Measurements from ENCODE around the gene PIGU. TPM values are rescaled to one million over a fixed set of nuclear protein-coding genes. Genes with fewer than 3 reads are reported as not detected.
A peak's percentile ranks its signal among the peaks of the same experiment; 100 is the strongest.

PIGU gene
- total and polyA plus RNA-seq, 2 of the 13 experiments (the other 11 are each of a cell fraction or from before 2014, with no cell fraction given) = 45.5 to 231 TPM

GRCh38 chr20:34516247-34517113 lies 160.4 kb downstream of the PIGU start, which contains the start of gene DYNLRB1 (continued):
- TF ChIP-seq ZNF451 (CRISPR knock-in tag; IDR thresholded peaks at IDR 0.05) = peak; percentile 92
- TF ChIP-seq TCF7 (IDR thresholded peaks at IDR 0.05; ENCODE audit: low read depth) = peak; percentile 26; the same call in 1 of the 2 replicates
- TF ChIP-seq ZNF44 (CRISPR knock-in tag; IDR thresholded peaks at IDR 0.05) = peak; percentile 78; the same call in 1 of the 2 replicates
- 0 out of 2 replicates have a peak, but pooled peaks have one; percentile 15 for TF ChIP-seq KDM6A (CRISPR knock-in tag; IDR thresholded peaks at IDR 0.05; ENCODE audit: low read depth)
- peak; percentile 4; the same call in 1 of the 2 replicates for TF ChIP-seq ZFAT (CRISPR knock-in tag; conservative IDR thresholded peaks at IDR 0.05)
- TF ChIP-seq TEAD3 (CRISPR knock-in tag; optimal IDR thresholded peaks at IDR 0.05; ENCODE audit: borderline replicate concordance) = peak; percentile 71
- TF ChIP-seq YEATS4 (CRISPR knock-in tag; IDR thresholded peaks at IDR 0.05; ENCODE audit: borderline replicate concordance) = peak; percentile 98
- TF ChIP-seq FOXA3 (CRISPR knock-in tag; IDR thresholded peaks at IDR 0.05) = peak; percentile 43; the same call in 1 of the 2 replicates
- no peak for TF ChIP-seq ZNF121 (CRISPR knock-in tag; IDR thresholded peaks at IDR 0.05)
- TF ChIP-seq, protein P1, sequence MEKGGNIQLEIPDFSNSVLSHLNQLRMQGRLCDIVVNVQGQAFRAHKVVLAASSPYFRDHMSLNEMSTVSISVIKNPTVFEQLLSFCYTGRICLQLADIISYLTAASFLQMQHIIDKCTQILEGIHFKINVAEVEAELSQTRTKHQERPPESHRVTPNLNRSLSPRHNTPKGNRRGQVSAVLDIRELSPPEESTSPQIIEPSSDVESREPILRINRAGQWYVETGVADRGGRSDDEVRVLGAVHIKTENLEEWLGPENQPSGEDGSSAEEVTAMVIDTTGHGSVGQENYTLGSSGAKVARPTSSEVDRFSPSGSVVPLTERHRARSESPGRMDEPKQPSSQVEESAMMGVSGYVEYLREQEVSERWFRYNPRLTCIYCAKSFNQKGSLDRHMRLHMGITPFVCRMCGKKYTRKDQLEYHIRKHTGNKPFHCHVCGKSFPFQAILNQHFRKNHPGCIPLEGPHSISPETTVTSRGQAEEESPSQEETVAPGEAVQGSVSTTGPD (CRISPR knock-in tag; IDR thresholded peaks at IDR 0.05) = no peak
- 0 out of 2 replicates have a peak, but pooled peaks have one; percentile 14 for TF ChIP-seq ZNF3 (CRISPR knock-in tag; IDR thresholded peaks at IDR 0.05)
- peak; percentile 96 for TF ChIP-seq ZNF781 (CRISPR knock-in tag; IDR thresholded peaks at IDR 0.05; ENCODE audit: borderline replicate concordance, not compliant biosample characterization)
- TF ChIP-seq ZNF496 (CRISPR knock-in tag; IDR thresholded peaks at IDR 0.05; ENCODE audit: insufficient replicate concordance) = no peak
- TF ChIP-seq ZFP36L1 (CRISPR knock-in tag; IDR thresholded peaks at IDR 0.05) = peak; percentile 79
- peak; percentile 91 for TF ChIP-seq BORCS8-MEF2B (CRISPR knock-in tag; IDR thresholded peaks at IDR 0.05)
- TF ChIP-seq, protein P2, sequence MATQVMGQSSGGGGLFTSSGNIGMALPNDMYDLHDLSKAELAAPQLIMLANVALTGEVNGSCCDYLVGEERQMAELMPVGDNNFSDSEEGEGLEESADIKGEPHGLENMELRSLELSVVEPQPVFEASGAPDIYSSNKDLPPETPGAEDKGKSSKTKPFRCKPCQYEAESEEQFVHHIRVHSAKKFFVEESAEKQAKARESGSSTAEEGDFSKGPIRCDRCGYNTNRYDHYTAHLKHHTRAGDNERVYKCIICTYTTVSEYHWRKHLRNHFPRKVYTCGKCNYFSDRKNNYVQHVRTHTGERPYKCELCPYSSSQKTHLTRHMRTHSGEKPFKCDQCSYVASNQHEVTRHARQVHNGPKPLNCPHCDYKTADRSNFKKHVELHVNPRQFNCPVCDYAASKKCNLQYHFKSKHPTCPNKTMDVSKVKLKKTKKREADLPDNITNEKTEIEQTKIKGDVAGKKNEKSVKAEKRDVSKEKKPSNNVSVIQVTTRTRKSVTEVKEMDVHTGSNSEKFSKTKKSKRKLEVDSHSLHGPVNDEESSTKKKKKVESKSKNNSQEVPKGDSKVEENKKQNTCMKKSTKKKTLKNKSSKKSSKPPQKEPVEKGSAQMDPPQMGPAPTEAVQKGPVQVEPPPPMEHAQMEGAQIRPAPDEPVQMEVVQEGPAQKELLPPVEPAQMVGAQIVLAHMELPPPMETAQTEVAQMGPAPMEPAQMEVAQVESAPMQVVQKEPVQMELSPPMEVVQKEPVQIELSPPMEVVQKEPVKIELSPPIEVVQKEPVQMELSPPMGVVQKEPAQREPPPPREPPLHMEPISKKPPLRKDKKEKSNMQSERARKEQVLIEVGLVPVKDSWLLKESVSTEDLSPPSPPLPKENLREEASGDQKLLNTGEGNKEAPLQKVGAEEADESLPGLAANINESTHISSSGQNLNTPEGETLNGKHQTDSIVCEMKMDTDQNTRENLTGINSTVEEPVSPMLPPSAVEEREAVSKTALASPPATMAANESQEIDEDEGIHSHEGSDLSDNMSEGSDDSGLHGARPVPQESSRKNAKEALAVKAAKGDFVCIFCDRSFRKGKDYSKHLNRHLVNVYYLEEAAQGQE (IDR thresholded peaks at IDR 0.05; ENCODE audit: borderline replicate concordance in 1 of 2, low read depth in 1 of 2, low read length in 2 of 2) = 0 out of 4 replicates have a peak, but pooled peaks of 1 of the 2 experiments have one; percentile 5
- TF ChIP-seq TMF1 (CRISPR knock-in tag; IDR thresholded peaks at IDR 0.05; ENCODE audit: low read depth) = peak; percentile 68
- peak; percentile 96; the same call in 1 of the 2 replicates for TF ChIP-seq ZNF33B (CRISPR knock-in tag; IDR thresholded peaks at IDR 0.05)
- 0 out of 2 replicates have a peak, but pooled peaks have one; percentile 3 for TF ChIP-seq HDAC6 (IDR thresholded peaks at IDR 0.05; ENCODE audit: low read depth, low read length)
- no peak for TF ChIP-seq ZNF530 (CRISPR knock-in tag; IDR thresholded peaks at IDR 0.05; ENCODE audit: low read depth)
- peak; percentile 42; the same call in 1 of the 2 replicates for TF ChIP-seq ZNF556 (CRISPR knock-in tag; IDR thresholded peaks at IDR 0.05; ENCODE audit: borderline replicate concordance)
- peak; percentile 61; the same call in 1 of the 2 replicates for TF ChIP-seq ZNF776 (CRISPR knock-in tag; IDR thresholded peaks at IDR 0.05)
- TF ChIP-seq DR1 (CRISPR knock-in tag; IDR thresholded peaks at IDR 0.05) = peak; percentile 37; the same call in 1 of the 2 replicates
- TF ChIP-seq MTA1 (CRISPR knock-in tag; IDR thresholded peaks at IDR 0.05; ENCODE audit: borderline replicate concordance) = peak; percentile 67; the same call in 1 of the 2 replicates
- peak; percentile 42 for TF ChIP-seq MLX (CRISPR knock-in tag; IDR thresholded peaks at IDR 0.05)
